PC-9 (cell line): ENCODE results near the gene SASH1. TPM values are rescaled to one million over a fixed set of nuclear protein-coding genes. Genes with fewer than 3 reads are reported as not detected.

ENCODE experiments used
- BruUV-seq: library from RNA; stranded (reverse); fragments of 400-500 nt; replicated peaks from 2 replicates; lab custom pipeline; 2021; lab: Mats Ljungman, UMichigan
- CTCF ChIA-PET: fragments of 300-600 bp; sonication (Branson Sonifier 250); formaldehyde crosslinking; loops from one replicate; lab custom pipeline; 2022; ENCODE audit warnings: antibody characterized with exemption; lab: Charles Lee
- POLR2A ChIA-PET: fragments of 300-600 bp; sonication (Branson Sonifier 250); formaldehyde crosslinking; loops from one replicate; lab custom pipeline; 2022; ENCODE audit warnings: antibody characterized with exemption; ENCODE audit not compliant: unreplicated experiment; lab: Charles Lee
- DNase-seq, 2 experiments: peaks; one replicate each; pipeline versions ENCODE4 v3.0.0 to v3.0.0-alpha.2; 2015 to 2022; ENCODE audit warnings: mixed read lengths in 1 of 2
- H2AFZ ChIP-seq: fragments of 200-600 bp; sonication (generic); 2 replicates; pipeline ENCODE4 v1.8.1; 2017; ENCODE audit warnings: antibody characterized with exemption
- H3F3A ChIP-seq: fragments of 200-600 bp; sonication (generic); 2 replicates; pipeline ENCODE4 v1.8.1; 2017; ENCODE audit warnings: antibody characterized with exemption, mild to moderate bottlenecking, low read depth; ENCODE audit not compliant: insufficient read depth
- H3K27ac ChIP-seq: fragments of 200-600 bp; sonication (generic); 2 replicates; pipeline ENCODE4 v1.6.1; 2016; ENCODE audit warnings: mixed run types
- H3K27me3 ChIP-seq: fragments of 200-600 bp; sonication (generic); 2 replicates; pipeline ENCODE4 v1.6.1; 2016; ENCODE audit warnings: low read depth, mixed run types; ENCODE audit not compliant: insufficient read depth
- H3K36me3 ChIP-seq: fragments of 200-600 bp; sonication (generic); 2 replicates; pipeline ENCODE4 v1.6.1; 2016; ENCODE audit warnings: low read depth, mixed run types
- H3K4me1 ChIP-seq: fragments of 200-600 bp; sonication (generic); replicated peaks from 2 replicates; pipeline ENCODE4 v1.6.1; 2016; ENCODE audit warnings: mixed run types; ENCODE audit not compliant: insufficient read depth
- H3K4me2 ChIP-seq: fragments of 200-600 bp; sonication (generic); 2 replicates; pipeline ENCODE4 v1.6.1; 2017; ENCODE audit warnings: mixed run types
- H3K4me3 ChIP-seq: fragments of 200-600 bp; sonication (generic); 2 replicates; pipeline ENCODE4 v1.6.1; 2016; ENCODE audit warnings: mixed run types
- H3K79me2 ChIP-seq: fragments of 200-600 bp; sonication (generic); 2 replicates; pipeline ENCODE4 v1.6.1; 2017; ENCODE audit warnings: low read depth, mixed run types
- H3K9me2 ChIP-seq: fragments of 200-600 bp; sonication (generic); 2 replicates; pipeline ENCODE4 v1.8.1; 2017; ENCODE audit warnings: mild to moderate bottlenecking; ENCODE audit not compliant: insufficient read depth
- H3K9me3 ChIP-seq: fragments of 200-600 bp; sonication (generic); 2 replicates; pipeline ENCODE4 v1.8.1; 2016; ENCODE audit warnings: low read depth; ENCODE audit not compliant: insufficient read depth
- H4K20me1 ChIP-seq: fragments of 200-600 bp; sonication (generic); 2 replicates; pipeline ENCODE4 v1.8.1; 2017; ENCODE audit not compliant: insufficient read depth
- EZH2 ChIP-seq: fragments of 200-600 bp; sonication (generic); IDR thresholded peaks from 2 replicates; pipeline ENCODE4 v1.8.0; 2017; ENCODE audit warnings: antibody characterized with exemption, low read depth
- intact Hi-C: fragments of 100-400 bp; cut with micrococcal nuclease; formaldehyde crosslinking; loops from one replicate; pipeline ENCODE4 v1.10.0; 2022; ENCODE audit not compliant: unreplicated experiment
- total RNA-seq: library from RNA; stranded (reverse); gene quantifications from 2 replicates; pipeline ENCODE4 v1.2.3, GENCODE V29; 2021
- TF ChIP-seq, protein P1 (sequence below): fragments of 200-600 bp; sonication (generic); conservative IDR thresholded peaks from 2 replicates; pipeline ENCODE4 v1.6.1; 2017; ENCODE audit warnings: mixed run types, antibody characterized with exemption, mild to moderate bottlenecking, moderate library complexity

SASH1 gene
- total RNA-seq, 1 experiment from 2014 or later = 32.9 TPM

DNA sequence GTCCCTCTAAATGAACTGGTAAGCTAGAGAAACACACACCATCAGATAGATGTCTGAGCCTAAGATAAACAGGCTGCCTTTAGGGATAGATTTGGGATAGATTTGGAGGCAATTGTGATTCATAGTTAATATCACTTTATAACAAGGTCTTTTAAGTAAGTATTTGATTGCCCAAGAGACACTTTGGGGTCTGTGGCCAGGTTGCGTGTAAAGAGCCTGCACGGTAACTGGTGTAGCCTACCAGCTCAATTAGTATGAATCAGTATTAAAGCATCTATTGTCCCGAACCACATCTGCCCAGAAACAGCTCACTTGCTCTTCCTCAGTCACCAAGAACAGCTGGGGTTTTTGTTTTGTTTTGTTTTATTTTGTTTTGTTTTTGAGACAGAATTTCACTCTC is 193.3 kb downstream of the SASH1 start:
- no peaks in the 10 kb centered on the region for H3K79me2 ChIP-seq
- ChIA-PET CTCF (no interaction called here), POLR2A (no interaction called here)
- no peaks in the 10 kb centered on the region for H3K4me1 ChIP-seq
- no TSS peak for BruUV-seq
- no peak overlapping the region for H3K27ac ChIP-seq
- H3F3A ChIP-seq = no peaks in the 10 kb centered on the region
- intact Hi-C loops = no loop called here
- H3K9me2 ChIP-seq = no peaks in the 10 kb centered on the region
- no peaks in the 10 kb centered on the region for H3K9me3 ChIP-seq
- H3K4me2 ChIP-seq = no peak overlapping the region
- no peaks in the 10 kb centered on the region for H4K20me1 ChIP-seq
- no peak for DNase-seq
- H3K36me3 ChIP-seq = peaks cover 21% of the 10 kb centered on the region; the same call in 1 of the 2 replicates
- TF ChIP-seq EZH2 = no peak
- TF ChIP-seq, protein P1, sequence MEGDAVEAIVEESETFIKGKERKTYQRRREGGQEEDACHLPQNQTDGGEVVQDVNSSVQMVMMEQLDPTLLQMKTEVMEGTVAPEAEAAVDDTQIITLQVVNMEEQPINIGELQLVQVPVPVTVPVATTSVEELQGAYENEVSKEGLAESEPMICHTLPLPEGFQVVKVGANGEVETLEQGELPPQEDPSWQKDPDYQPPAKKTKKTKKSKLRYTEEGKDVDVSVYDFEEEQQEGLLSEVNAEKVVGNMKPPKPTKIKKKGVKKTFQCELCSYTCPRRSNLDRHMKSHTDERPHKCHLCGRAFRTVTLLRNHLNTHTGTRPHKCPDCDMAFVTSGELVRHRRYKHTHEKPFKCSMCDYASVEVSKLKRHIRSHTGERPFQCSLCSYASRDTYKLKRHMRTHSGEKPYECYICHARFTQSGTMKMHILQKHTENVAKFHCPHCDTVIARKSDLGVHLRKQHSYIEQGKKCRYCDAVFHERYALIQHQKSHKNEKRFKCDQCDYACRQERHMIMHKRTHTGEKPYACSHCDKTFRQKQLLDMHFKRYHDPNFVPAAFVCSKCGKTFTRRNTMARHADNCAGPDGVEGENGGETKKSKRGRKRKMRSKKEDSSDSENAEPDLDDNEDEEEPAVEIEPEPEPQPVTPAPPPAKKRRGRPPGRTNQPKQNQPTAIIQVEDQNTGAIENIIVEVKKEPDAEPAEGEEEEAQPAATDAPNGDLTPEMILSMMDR = no peak
- no peak overlapping the region for H2AFZ ChIP-seq
- H3K4me3 ChIP-seq = no peak overlapping the region
- no peaks in the 10 kb centered on the region for H3K27me3 ChIP-seq

DNA sequence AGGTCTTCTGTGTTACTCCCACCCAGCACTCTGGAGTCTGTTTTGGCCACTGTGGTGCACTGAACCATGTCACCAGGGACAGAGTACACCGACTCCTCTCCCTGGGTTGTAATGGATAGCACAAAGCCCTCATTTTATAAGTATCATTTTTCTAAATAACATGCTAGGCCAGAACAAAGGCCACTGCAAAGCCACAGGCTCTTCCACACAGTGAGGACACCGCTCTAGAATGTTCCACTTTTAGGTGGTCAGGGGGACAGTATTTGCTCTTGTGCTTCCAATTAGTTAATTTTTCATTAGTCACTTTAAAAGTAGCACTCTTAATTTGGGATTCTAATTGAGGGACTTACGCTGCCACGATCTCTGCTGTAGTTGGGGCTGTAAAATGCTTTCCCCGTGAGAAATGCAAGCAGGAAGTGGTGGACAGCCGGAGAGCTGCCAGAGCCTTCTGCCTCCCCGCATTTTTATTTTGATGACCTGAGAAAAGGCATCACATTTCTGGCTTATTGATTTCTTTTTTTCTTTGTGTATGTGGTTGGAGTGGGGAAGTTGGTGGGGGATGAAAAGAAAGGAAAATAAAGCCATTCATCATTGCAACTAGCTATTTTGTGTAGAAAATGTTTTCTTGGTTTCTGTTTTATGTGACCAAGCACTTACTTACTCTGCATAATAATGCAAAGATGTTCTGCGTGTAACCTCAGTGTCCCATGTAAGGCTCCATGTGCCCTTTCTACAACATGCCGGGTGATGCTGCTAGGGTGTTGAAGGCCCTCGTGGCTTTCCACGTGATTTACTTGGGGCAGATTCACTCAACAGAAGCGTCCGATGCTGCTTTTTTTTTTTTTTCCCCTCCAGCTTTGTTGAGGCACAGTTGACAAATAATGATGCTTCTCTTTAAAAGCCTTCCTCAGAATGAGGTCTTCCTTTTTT is 195.9 kb downstream of the SASH1 start:
- BruUV-seq = no TSS peak
- Histone ChIP-seq H3K27me3 (no peaks in the 10 kb centered on the region), H3K36me3 (peaks cover 18% of the 10 kb centered on the region; the same call in 1 of the 2 replicates), H3K9me3 (no peaks in the 10 kb centered on the region), H3K4me2 (no peak overlapping the region), H3K4me3 (no peak overlapping the region), H3F3A (no peaks in the 10 kb centered on the region), H4K20me1 (no peaks in the 10 kb centered on the region), H3K27ac (no peak overlapping the region), H3K79me2 (no peaks in the 10 kb centered on the region), H3K4me1 (no peaks in the 10 kb centered on the region), H2AFZ (no peak overlapping the region), H3K9me2 (no peaks in the 10 kb centered on the region)
- ChIA-PET POLR2A (no interaction called here), CTCF (no interaction called here)
- TF ChIP-seq, protein P1 = no peak
- no peak for TF ChIP-seq EZH2
- DNase-seq = no peak
- intact Hi-C loops = no loop called here

DNA sequence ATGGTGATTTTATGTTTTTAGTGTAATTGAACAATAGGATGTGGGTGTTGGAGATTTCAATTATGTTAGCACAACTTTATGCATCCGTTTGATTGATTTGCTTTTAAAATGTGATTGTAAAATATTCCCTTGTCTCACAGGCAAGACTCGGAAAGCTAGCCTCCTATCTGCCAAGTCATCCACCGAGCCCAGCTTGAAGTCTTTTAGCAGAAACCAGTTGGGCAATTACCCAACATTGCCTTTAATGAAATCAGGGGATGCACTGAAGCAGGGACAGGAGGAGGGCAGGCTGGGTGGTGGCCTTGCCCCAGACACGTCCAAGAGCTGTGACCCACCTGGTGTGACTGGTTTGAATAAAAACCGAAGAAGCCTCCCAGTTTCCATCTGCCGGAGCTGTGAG is 200.9 kb downstream of the SASH1 start:
- Histone ChIP-seq H2AFZ (no peak overlapping the region), H3K4me2 (no peak overlapping the region), H3F3A (no peaks in the 10 kb centered on the region), H3K9me2 (no peaks in the 10 kb centered on the region), H3K4me1 (no peaks in the 10 kb centered on the region), H4K20me1 (no peaks in the 10 kb centered on the region), H3K36me3 (0 out of 2 replicates have a peak, but pooled peaks cover 16% of the 10 kb centered on the region), H3K79me2 (no peaks in the 10 kb centered on the region), H3K27ac (no peak overlapping the region), H3K9me3 (no peaks in the 10 kb centered on the region), H3K27me3 (no peaks in the 10 kb centered on the region), H3K4me3 (no peak overlapping the region)
- no peak for DNase-seq
- ChIA-PET POLR2A (no interaction called here), CTCF (no interaction called here)
- intact Hi-C loops = no loop called here
- BruUV-seq = no TSS peak
- TF ChIP-seq EZH2 = no peak
- TF ChIP-seq, protein P1 = no peak
